Gastrocnemius medialis (tissue), 4 donors: ENCODE results near the gene TMEM123. TPM values are rescaled to one million over a fixed set of nuclear protein-coding genes. Genes with fewer than 3 reads are reported as not detected.
"Not testable (repeated sequence)": the region's sequence is repeated elsewhere in the genome, so short reads cannot be mapped to it uniquely, and the experiment has no call there.

ENCODE experiments used
- ATAC-seq, 2 donors: fragments of 150-250 bp; one replicate each; pipeline ENCODE4 v1.9.1; 2016
- DNase-seq, 2 donors: peaks; one replicate each; pipeline ENCODE4 v3.0.0-alpha.2; 2019
- H3K27ac ChIP-seq, 4 donors: fragments of 200-600 bp; sonication (generic); 1 replicate in 1 of 4; 2 replicates in 3 of 4; pipeline ENCODE4 v1.5.1; 2016 to 2018; ENCODE audit warnings: mild to moderate bottlenecking in 2 of 4, moderate library complexity in 1 of 4
- H3K27me3 ChIP-seq, 3 donors: fragments of 200-600 bp; sonication (generic) in 2 of 3; 1 replicate in 1 of 3; 2 replicates in 2 of 3; pipeline versions ENCODE4 v1.5.1 to v1.6.0; 2016 to 2019; ENCODE audit warnings: mild to moderate bottlenecking in 1 of 3, moderate library complexity in 1 of 3
- H3K36me3 ChIP-seq, 2 donors: fragments of 200-600 bp; sonication (generic) in 1 of 2; one replicate each; pipeline ENCODE4 v1.5.1; 2017 to 2018
- H3K4me1 ChIP-seq, 2 donors: fragments of 200-600 bp; sonication (generic) in 1 of 2; one replicate each; pipeline ENCODE4 v1.5.1; 2016 to 2017; ENCODE audit warnings: mild to moderate bottlenecking in 2 of 2
- H3K4me3 ChIP-seq, 4 donors: fragments of 200-600 bp; sonication (generic) in 3 of 4; 1 replicate in 1 of 4; 2 replicates in 3 of 4; pipeline ENCODE4 v1.5.1; 2016 to 2019; ENCODE audit warnings: mild to moderate bottlenecking in 2 of 4
- H3K9me3 ChIP-seq, 3 donors: fragments of 200-600 bp; sonication (generic) in 2 of 3; 1 replicate in 1 of 3; 2 replicates in 2 of 3; pipeline ENCODE4 v1.5.1; 2016 to 2019
- POLR2A ChIP-seq, 2 donors: fragments of 450-650 bp; IDR thresholded peaks; one replicate each; pipeline ENCODE4 v1.6.1; 2017; ENCODE audit warnings: antibody characterized with exemption in 2 of 2, mild to moderate bottlenecking in 2 of 2, moderate library complexity in 2 of 2
- in situ Hi-C, 4 donors: fragments of 200-750 bp; cut with MboI; loops; one replicate each; pipeline versions ENCODE4 v1.15.0 to v1.8.0; 2017; ENCODE audit warnings: low sequenced_read_pairs in 4 of 4
- intact Hi-C: fragments of 100-400 bp; cut with DNase I; formaldehyde crosslinking; loops from one replicate; pipeline ENCODE4 v1.15.1; 2023; ENCODE audit warnings: low total_unique reads
- total RNA-seq, 4 donors: library from RNA; depleted of rRNA; stranded (reverse); fragments of >200 nt; gene quantifications; one replicate each; pipeline versions ENCODE4 v1.1.0 to v1.2.3, GENCODE V29; 2016
- TF ChIP-seq, protein P1 (sequence below), 5 experiments: fragments of 450-650 bp in 3 of 5; fragments of 200-600 bp in 2 of 5; sonication (generic) in 2 of 5; IDR thresholded peaks in 4 of 5; conservative IDR thresholded peaks in 1 of 5; 1 replicate in 4 of 5; 2 replicates in 1 of 5; pipeline ENCODE4 v1.5.1; 2016 to 2019; ENCODE audit warnings: antibody characterized with exemption in 5 of 5, mild to moderate bottlenecking in 3 of 5, moderate library complexity in 3 of 5

TMEM123 gene
- total RNA-seq, 4 donors from 2014 or later = 12.5 to 38.0 (median 22.6) TPM

DNA sequence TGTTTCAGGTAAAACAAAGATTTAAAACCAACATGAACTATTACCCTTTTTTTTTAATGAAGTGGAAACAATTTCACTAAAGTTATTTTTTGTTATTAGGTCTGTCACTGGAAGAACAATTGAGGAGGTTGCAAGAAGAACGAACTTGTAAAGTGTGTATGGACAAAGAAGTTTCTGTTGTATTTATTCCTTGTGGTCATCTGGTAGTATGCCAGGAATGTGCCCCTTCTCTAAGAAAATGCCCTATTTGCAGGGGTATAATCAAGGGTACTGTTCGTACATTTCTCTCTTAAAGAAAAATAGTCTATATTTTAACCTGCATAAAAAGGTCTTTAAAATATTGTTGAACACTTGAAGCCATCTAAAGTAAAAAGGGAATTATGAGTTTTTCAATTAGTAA, 74.7 kb downstream of the TMEM123 start:
- intact Hi-C loops (no loop called here), in situ Hi-C loops (loop anchor here in 1 of 4 donors (25.0 kb wide), 1 partner anchor 109 kb away; no protein-coding TSS in a partner anchor)
- no peak for TF ChIP-seq POLR2A (IDR thresholded peaks at IDR 0.05)
- TF ChIP-seq, protein P1, sequence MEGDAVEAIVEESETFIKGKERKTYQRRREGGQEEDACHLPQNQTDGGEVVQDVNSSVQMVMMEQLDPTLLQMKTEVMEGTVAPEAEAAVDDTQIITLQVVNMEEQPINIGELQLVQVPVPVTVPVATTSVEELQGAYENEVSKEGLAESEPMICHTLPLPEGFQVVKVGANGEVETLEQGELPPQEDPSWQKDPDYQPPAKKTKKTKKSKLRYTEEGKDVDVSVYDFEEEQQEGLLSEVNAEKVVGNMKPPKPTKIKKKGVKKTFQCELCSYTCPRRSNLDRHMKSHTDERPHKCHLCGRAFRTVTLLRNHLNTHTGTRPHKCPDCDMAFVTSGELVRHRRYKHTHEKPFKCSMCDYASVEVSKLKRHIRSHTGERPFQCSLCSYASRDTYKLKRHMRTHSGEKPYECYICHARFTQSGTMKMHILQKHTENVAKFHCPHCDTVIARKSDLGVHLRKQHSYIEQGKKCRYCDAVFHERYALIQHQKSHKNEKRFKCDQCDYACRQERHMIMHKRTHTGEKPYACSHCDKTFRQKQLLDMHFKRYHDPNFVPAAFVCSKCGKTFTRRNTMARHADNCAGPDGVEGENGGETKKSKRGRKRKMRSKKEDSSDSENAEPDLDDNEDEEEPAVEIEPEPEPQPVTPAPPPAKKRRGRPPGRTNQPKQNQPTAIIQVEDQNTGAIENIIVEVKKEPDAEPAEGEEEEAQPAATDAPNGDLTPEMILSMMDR (IDR thresholded peaks at IDR 0.05 in 4 of 5, conservative IDR thresholded peaks at IDR 0.05 in 1 of 5) = no peak
- Histone ChIP-seq H3K27ac (no peak overlapping the region), H3K4me3 (no peak overlapping the region), H3K27me3 (no peaks in the 10 kb centered on the region), H3K4me1 (peaks cover 6 to 13% of the 10 kb centered on the region in 2 donors), H3K36me3 (peaks cover 0 to 42% of the 10 kb centered on the region in 2 donors), H3K9me3 (no peaks in the 10 kb centered on the region)
- ATAC-seq = no peak
- no peak for DNase-seq

DNA sequence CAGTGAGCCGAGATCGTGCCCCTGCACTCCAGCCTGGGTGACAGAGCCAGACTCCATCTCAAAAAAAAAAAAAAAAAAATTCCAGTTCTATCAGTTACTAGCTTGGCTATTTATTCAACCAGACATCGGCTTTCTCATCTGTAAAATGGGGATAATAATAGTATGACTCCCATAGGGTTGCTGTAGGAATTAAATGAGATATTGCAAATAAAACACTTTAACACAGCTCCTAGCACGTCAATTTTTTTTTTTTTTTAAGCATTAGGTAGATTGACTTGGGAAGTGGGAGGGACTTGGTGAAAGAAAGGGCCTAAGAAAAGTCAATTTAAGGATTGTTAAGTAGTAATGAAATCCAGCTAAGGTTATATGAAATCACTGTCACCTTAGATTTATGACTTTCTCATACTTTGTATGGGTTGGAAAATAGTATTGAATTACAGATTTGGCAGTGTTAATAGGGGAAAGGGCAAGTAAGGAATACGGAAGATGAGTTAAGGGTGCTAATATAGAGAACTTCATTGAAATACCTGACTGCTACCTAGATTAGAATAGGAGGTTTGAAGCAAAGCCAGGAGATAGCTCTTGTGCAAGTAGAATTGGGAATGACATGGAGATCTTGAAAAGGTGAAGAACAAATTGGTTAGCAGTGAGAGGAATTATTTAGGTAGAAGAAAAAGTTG, 76.7 kb downstream of the TMEM123 start:
- Histone ChIP-seq H3K27me3 (no peaks in the 10 kb centered on the region), H3K4me3 (no peak overlapping the region), H3K9me3 (no peaks in the 10 kb centered on the region), H3K4me1 (peaks cover 6 to 13% of the 10 kb centered on the region in 2 donors), H3K27ac (no peak overlapping the region), H3K36me3 (peaks cover 0 to 35% of the 10 kb centered on the region in 2 donors)
- ATAC-seq = no peak
- TF ChIP-seq, protein P1 (IDR thresholded peaks at IDR 0.05 in 4 of 5, conservative IDR thresholded peaks at IDR 0.05 in 1 of 5) = no peak
- no peak for TF ChIP-seq POLR2A (IDR thresholded peaks at IDR 0.05)
- in situ Hi-C loops = loop anchor here in 1 of 4 donors (25.0 kb wide), 1 partner anchor 111 kb away; no protein-coding TSS in a partner anchor
- no peak for DNase-seq
- intact Hi-C loops = no loop called here

DNA sequence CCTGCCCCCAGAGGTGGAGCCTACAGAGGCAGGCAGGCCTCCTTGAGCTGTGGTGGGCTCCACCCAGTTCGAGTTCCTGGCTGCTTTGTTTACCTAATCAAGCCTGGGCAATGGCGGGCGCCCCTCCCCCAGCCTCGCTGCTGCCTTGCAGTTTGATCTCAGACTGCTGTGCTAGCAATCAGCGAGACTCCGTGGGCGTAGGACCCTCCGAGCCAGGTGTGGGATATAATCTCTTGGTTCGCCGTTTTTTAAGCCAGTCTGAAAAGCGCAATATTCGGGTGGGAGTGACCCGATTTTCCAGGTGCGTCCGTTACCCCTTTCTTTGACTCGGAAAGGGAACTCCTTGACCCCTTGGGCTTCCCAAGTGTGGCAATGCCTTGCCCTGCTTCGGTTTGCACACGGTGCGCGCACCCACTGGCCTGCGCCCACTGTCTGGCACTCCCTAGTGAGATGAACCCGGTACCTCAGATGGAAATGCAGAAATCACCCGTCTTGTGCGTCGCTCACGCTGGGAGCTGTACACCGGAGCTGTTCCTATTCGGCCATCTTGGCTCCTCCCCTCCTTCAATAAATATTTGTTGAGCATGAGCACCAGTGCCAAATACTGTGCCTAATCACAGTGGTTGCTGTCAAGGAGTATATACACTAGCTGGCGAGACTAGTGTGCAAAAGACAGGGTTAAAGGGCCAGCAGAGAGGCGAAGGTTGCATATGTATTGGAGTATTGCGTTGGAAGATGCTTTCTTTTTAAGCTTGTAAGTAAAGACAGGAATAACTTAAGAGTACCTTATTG, 77.7 kb downstream of the TMEM123 start:
- not testable (repeated sequence) for ATAC-seq
- in situ Hi-C loops = loop anchor here in 1 of 4 donors (25.0 kb wide), 1 partner anchor 112 kb away; no protein-coding TSS in a partner anchor

DNA sequence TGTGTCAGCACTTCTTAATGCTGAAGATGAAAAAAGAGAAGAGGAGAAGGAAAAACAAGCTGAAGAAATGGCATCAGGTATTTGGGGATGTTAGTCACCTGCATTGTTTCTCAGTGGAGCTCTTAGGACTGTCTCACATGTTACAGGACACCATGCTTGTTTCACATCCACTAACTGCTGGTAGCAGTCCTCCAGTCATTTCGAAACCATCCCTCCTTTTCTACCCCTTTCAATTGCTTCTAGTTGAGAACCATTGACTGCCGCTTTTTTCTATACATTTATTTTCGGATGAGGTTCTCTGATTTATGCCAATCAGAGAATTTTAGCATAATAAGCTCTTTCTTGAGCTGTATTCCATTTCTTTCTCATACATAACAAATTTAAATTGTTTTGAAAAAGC, 84.1 kb downstream of the TMEM123 start:
- TF ChIP-seq, protein P1 (IDR thresholded peaks at IDR 0.05 in 4 of 5, conservative IDR thresholded peaks at IDR 0.05 in 1 of 5) = no peak
- TF ChIP-seq POLR2A (IDR thresholded peaks at IDR 0.05) = no peak
- Histone ChIP-seq H3K27ac (no peak overlapping the region), H3K4me1 (no peaks in the 10 kb centered on the region), H3K4me3 (no peak overlapping the region), H3K36me3 (peaks cover 0 to 52% of the 10 kb centered on the region in 2 donors), H3K27me3 (no peaks in the 10 kb centered on the region), H3K9me3 (no peaks in the 10 kb centered on the region)
- no peak for DNase-seq
- intact Hi-C loops (no loop called here), in situ Hi-C loops (no loop called here)
- ATAC-seq = no peak

More for the DNA sequence above, 77.7 kb downstream of the TMEM123 start:
- intact Hi-C loops, H3K4me3 ChIP-seq, H3K9me3 ChIP-seq, H3K27ac ChIP-seq, DNase-seq, H3K27me3 ChIP-seq: not testable (repeated sequence)
- Histone ChIP-seq H3K4me1 (peaks cover 6 to 13% of the 10 kb centered on the region in 2 donors), H3K36me3 (peaks cover 0 to 27% of the 10 kb centered on the region in 2 donors)

DNA sequence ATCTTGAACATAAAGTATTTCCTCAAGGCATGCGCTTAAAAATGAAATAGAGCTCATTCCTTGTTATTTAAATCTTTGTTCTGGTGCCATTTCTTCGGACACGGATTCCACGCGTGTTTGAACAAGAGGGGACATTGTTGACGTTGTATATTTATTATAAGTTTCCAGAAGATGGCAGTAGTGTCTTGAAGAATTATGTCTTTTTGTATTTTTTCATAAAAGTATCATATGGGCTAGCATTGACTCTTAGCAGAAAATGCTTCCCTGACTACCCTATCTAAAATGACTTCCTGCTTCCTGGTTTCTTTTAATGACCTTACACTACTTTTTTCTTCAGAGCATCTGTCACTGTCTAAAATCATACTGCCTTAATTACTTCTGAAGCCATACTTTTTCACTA, 85.2 kb downstream of the TMEM123 start:
- in situ Hi-C loops = no loop called here
- DNase-seq (no peak), ATAC-seq (no peak)
- Histone ChIP-seq H3K4me1 (no peaks in the 10 kb centered on the region), H3K36me3 (peaks cover 0 to 61% of the 10 kb centered on the region in 2 donors), H3K27ac (no peak overlapping the region), H3K27me3 (no peaks in the 10 kb centered on the region), H3K9me3 (no peaks in the 10 kb centered on the region), H3K4me3 (no peak overlapping the region)
- intact Hi-C loops = no loop called here
- TF ChIP-seq, protein P1 (IDR thresholded peaks at IDR 0.05 in 4 of 5, conservative IDR thresholded peaks at IDR 0.05 in 1 of 5) = no peak
- no peak for TF ChIP-seq POLR2A (IDR thresholded peaks at IDR 0.05)
